A549 (cell line): ENCODE data around the gene TMX3. TPM values are rescaled to one million over a fixed set of nuclear protein-coding genes. Genes with fewer than 3 reads are reported as not detected.

Experiments
- ATAC-seq, 2 experiments: fragments of 200-7000 bp in 1 of 2; fragments of >200 bp in 1 of 2; cut with Nextera tagmentation in 1 of 2; cut with Tn5 transposase in 1 of 2; 3 replicates each; pipeline versions ENCODE4 v1.8.0 to v1.9.1; 2018 to 2020; ENCODE audit warnings: mild to moderate bottlenecking in 1 of 2, moderate library complexity in 1 of 2
- CTCF ChIA-PET: fragments of 300-600 bp; sonication (Branson Sonifier 250); formaldehyde crosslinking; extraction: SDS; loops from one replicate; lab custom pipeline; 2021; ENCODE audit warnings: antibody characterized with exemption, inconsistent platforms; lab: Yijun Ruan, JAX
- POLR2A ChIA-PET: fragments of 350-600 bp; formaldehyde crosslinking; extraction: SDS; loops from one replicate; lab custom pipeline; 2021; ENCODE audit warnings: antibody characterized with exemption, inconsistent platforms; lab: Yijun Ruan, JAX
- DNase-seq, 2 experiments: peaks; one replicate each; pipeline versions ENCODE4 v3.0.0 to v3.0.0-alpha.2; 2011 to 2016; ENCODE audit warnings: low read depth in 1 of 2, low spot score in 1 of 2
- FAIRE-seq: peaks from 2 replicates; lab custom pipeline; 2011; peaks lifted over from hg19 to GRCh38; lab: Jason Lieb, UNC
- H3K27ac ChIP-seq, 2 experiments: fragments of >200 bp; sonication (Bioruptor Twin); formaldehyde crosslinking; 3 replicates each; pipeline ENCODE4 v1.5.1; 2016 to 2017
- H3K4me1 ChIP-seq: fragments of >200 bp; sonication (Bioruptor Twin); formaldehyde crosslinking; 3 replicates; pipeline ENCODE4 v1.6.1; 2016
- H3K4me2 ChIP-seq: fragments of >200 bp; sonication (Bioruptor Twin); formaldehyde crosslinking; 3 replicates; pipeline ENCODE4 v1.6.1; 2016
- H3K4me3 ChIP-seq: fragments of >200 bp; sonication (Bioruptor Twin); formaldehyde crosslinking; 3 replicates; pipeline ENCODE4 v1.5.1; 2016
- H3K9me3 ChIP-seq: fragments of >200 bp; sonication (Bioruptor Twin); formaldehyde crosslinking; 3 replicates; pipeline ENCODE4 v1.6.1; 2016
- ATOH8 ChIP-seq: fragments of 250-450 bp; sonication (Bioruptor Pico); IDR thresholded peaks from 2 replicates; pipeline ENCODE4 v1.5.0; 2020; ENCODE audit warnings: low read depth, mild to moderate bottlenecking, moderate library complexity
- CBX2 ChIP-seq: fragments of 200-600 bp; sonication (generic); IDR thresholded peaks from 2 replicates; pipeline ENCODE4 v1.6.1; 2016; ENCODE audit warnings: low read depth, mild to moderate bottlenecking, borderline replicate concordance
- CEBPB ChIP-seq, 2 experiments: fragments of >200 bp in 1 of 2; sonication (Bioruptor Twin) in 1 of 2; formaldehyde crosslinking in 1 of 2; IDR thresholded peaks; 2 replicates each; pipeline ENCODE4 v1.6.1; 2012 to 2016
- CHD4 ChIP-seq: fragments of 200-600 bp; sonication (generic); IDR thresholded peaks from 2 replicates; pipeline ENCODE4 v1.6.1; 2016; ENCODE audit warnings: antibody characterized with exemption, mild to moderate bottlenecking, borderline replicate concordance
- EHF ChIP-seq: fragments of 250-450 bp; sonication (Bioruptor Pico); IDR thresholded peaks from 2 replicates; pipeline ENCODE4 v1.5.0; 2020; ENCODE audit warnings: mild to moderate bottlenecking
- FOSL2 ChIP-seq, 2 experiments: fragments of 450-650 bp in 1 of 2; fragments of >200 bp in 1 of 2; sonication (Bioruptor Twin) in 1 of 2; formaldehyde crosslinking; IDR thresholded peaks; 2 replicates each; pipeline versions ENCODE4 v1.5.0 to v1.6.1; 2016 to 2020; ENCODE audit warnings: mild to moderate bottlenecking in 1 of 2, moderate library complexity in 1 of 2
- HEYL ChIP-seq: fragments of 250-450 bp; sonication (Bioruptor Pico); IDR thresholded peaks from 2 replicates; pipeline ENCODE4 v1.8.0; 2021; ENCODE audit warnings: mild to moderate bottlenecking, moderate library complexity
- HOXB13 ChIP-seq: fragments of 250-450 bp; sonication (Bioruptor Pico); IDR thresholded peaks from 2 replicates; pipeline ENCODE4 v1.5.0; 2020; ENCODE audit warnings: low read depth, mild to moderate bottlenecking, moderate library complexity
- HOXB5 ChIP-seq: fragments of 250-450 bp; sonication (Bioruptor Pico); IDR thresholded peaks from 2 replicates; pipeline ENCODE4 v1.5.0; 2020; ENCODE audit warnings: mild to moderate bottlenecking, moderate library complexity
- JUN ChIP-seq, 2 experiments: fragments of >200 bp; sonication (Bioruptor Twin); formaldehyde crosslinking; IDR thresholded peaks; 2 replicates in 1 of 2; 3 replicates in 1 of 2; pipeline ENCODE4 v1.6.1; 2016 to 2017
- KDM1A ChIP-seq: fragments of 200-600 bp; sonication (generic); IDR thresholded peaks from 2 replicates; pipeline ENCODE4 v1.6.1; 2016; ENCODE audit warnings: low read depth, mild to moderate bottlenecking
- KDM5A ChIP-seq: fragments of 200-600 bp; sonication (generic); IDR thresholded peaks from 2 replicates; pipeline ENCODE4 v1.6.1; 2016; ENCODE audit warnings: antibody characterized with exemption, mild to moderate bottlenecking
- MAFK ChIP-seq: fragments of 450-650 bp; IDR thresholded peaks from 2 replicates; pipeline ENCODE4 v1.6.1; 2014; ENCODE audit not compliant: partially characterized antibody
- MYC ChIP-seq: IDR thresholded peaks from 2 replicates; pipeline ENCODE4 v1.6.1; 2012; ENCODE audit warnings: mild to moderate bottlenecking, inconsistent platforms, low read length, improper control_type of control experiment, borderline replicate concordance
- NPAS2 ChIP-seq: fragments of 250-450 bp; sonication (Bioruptor Pico); IDR thresholded peaks from 2 replicates; pipeline ENCODE4 v1.8.0; 2022; ENCODE audit warnings: mild to moderate bottlenecking, moderate library complexity, borderline replicate concordance
- POLR2A ChIP-seq: IDR thresholded peaks from 2 replicates; pipeline ENCODE4 v1.6.1; 2012; ENCODE audit warnings: mild to moderate bottlenecking, low read length
- RARB ChIP-seq: fragments of 250-450 bp; sonication (Bioruptor Pico); IDR thresholded peaks from 2 replicates; pipeline ENCODE4 v1.8.0; 2021; ENCODE audit warnings: mild to moderate bottlenecking, moderate library complexity
- REST ChIP-seq: fragments of 200-600 bp; sonication (generic); IDR thresholded peaks from 2 replicates; pipeline ENCODE4 v1.6.1; 2016; ENCODE audit warnings: antibody characterized with exemption, mild to moderate bottlenecking, moderate library complexity
- SMC3 ChIP-seq: fragments of >200 bp; sonication (Bioruptor Twin); formaldehyde crosslinking; IDR thresholded peaks from 3 replicates; pipeline ENCODE4 v1.6.1; 2018; ENCODE audit warnings: inconsistent platforms
- SREBF2 ChIP-seq: fragments of 450-650 bp; IDR thresholded peaks from 2 replicates; pipeline ENCODE4 v1.6.1; 2014; ENCODE audit warnings: mild to moderate bottlenecking, moderate library complexity
- TFCP2L1 ChIP-seq: fragments of 250-450 bp; sonication (Bioruptor Pico); IDR thresholded peaks from 2 replicates; pipeline ENCODE4 v1.5.0; 2021; ENCODE audit warnings: mild to moderate bottlenecking
- TP53 ChIP-seq: fragments of 250-450 bp; sonication (Bioruptor Pico); IDR thresholded peaks from 2 replicates; pipeline ENCODE4 v1.5.0; 2021; ENCODE audit warnings: mild to moderate bottlenecking, moderate library complexity
- ZC3H11A ChIP-seq: fragments of 450-650 bp; IDR thresholded peaks from 2 replicates; pipeline ENCODE4 v1.6.1; 2014; ENCODE audit warnings: antibody characterized with exemption, mild to moderate bottlenecking
- ZFP36 ChIP-seq: fragments of 450-650 bp; IDR thresholded peaks from 2 replicates; pipeline ENCODE4 v1.6.1; 2014; ENCODE audit warnings: borderline replicate concordance; ENCODE audit not compliant: partially characterized antibody
- WGBS: methylation state at CpG from one replicate; pipeline ENCODE4 v1.1.6; 2017; ENCODE audit errors: missing lambda C conversion rate; 5-methylcytosine and 5-hydroxymethylcytosine counted together
- polyA plus RNA-seq, 4 experiments: library from polyadenylated mRNA; depleted of rRNA in 3 of 4; stranded (reverse); fragments of >200 nt; fragmentation: RNase III in 1 of 4; extraction: RNeasy Plus Mini Kit Qiagen cat#74134 plus additional on column Dnase treatment in 1 of 4; gene quantifications; 2 replicates in 3 of 4; 3 replicates in 1 of 4; pipeline ENCODE4 v1.2.3, GENCODE V29; 2011 to 2017
- TF ChIP-seq, protein P1 (sequence below): fragments of 250-450 bp; sonication (Bioruptor Pico); IDR thresholded peaks from 2 replicates; pipeline ENCODE4 v1.5.0; 2021; ENCODE audit warnings: mild to moderate bottlenecking, moderate library complexity, borderline replicate concordance

TMX3 gene
- polyA plus RNA-seq, 2 of the 4 experiments (the other 2 are of a cell fraction): 29.6 to 49.8 TPM

DNA sequence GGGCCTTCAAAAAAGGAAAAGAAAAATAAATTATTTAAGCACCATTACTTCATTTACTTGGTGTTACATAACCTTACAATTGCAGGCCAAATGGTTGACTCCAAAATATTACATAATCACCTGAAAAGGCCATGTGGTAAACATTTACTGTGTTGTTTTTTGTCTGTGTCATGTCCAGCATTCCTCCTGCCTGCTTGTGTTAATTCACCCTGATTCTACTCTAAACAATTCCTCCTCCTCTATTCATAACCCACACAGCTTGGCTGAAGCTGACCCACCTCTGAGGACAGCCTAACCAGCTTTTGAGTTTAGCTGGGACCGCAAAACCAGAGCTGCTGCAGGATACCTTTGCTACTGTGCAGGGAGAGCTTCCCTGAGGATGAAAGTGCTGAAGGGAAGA is 35.4 kb downstream of the TMX3 start:
- DNase-seq: no peak
- ATAC-seq: no peak
- POLR2A ChIA-PET: no interaction called here
- no peak for FAIRE-seq
- no peaks in the 10 kb centered on the region for H3K4me1 ChIP-seq
- H3K4me3 ChIP-seq: no peak overlapping the region
- WGBS: 100% methylated on average over 1 of the region's 1 CpG
- H3K9me3 ChIP-seq: no peaks in the 10 kb centered on the region
- H3K4me2 ChIP-seq: no peak overlapping the region
- H3K27ac ChIP-seq: no peak overlapping the region
- CTCF ChIA-PET: no interaction called here
- TF ChIP-seq SREBF2: no peak
- TF ChIP-seq ZC3H11A: no peak
- no peak for TF ChIP-seq FOSL2 (IDR thresholded peaks at IDR 0.05)
- TF ChIP-seq FOSL2 (CRISPR knock-in tag; IDR thresholded peaks at IDR 0.05): no peak
- no peak for TF ChIP-seq ZFP36
- TF ChIP-seq NPAS2: no peak
- no peak for TF ChIP-seq EHF (CRISPR knock-in tag)
- TF ChIP-seq CBX2: no peak
- TF ChIP-seq RARB (CRISPR knock-in tag): no peak
- no peak for TF ChIP-seq CEBPB (IDR thresholded peaks at IDR 0.05)
- TF ChIP-seq SMC3: no peak
- no peak for TF ChIP-seq HOXB5 (CRISPR knock-in tag)
- no peak for TF ChIP-seq CHD4
- TF ChIP-seq MYC: no peak
- no peak for TF ChIP-seq HOXB13 (CRISPR knock-in tag)
- TF ChIP-seq KDM5A: no peak
- no peak for TF ChIP-seq TFCP2L1 (CRISPR knock-in tag)

DNA sequence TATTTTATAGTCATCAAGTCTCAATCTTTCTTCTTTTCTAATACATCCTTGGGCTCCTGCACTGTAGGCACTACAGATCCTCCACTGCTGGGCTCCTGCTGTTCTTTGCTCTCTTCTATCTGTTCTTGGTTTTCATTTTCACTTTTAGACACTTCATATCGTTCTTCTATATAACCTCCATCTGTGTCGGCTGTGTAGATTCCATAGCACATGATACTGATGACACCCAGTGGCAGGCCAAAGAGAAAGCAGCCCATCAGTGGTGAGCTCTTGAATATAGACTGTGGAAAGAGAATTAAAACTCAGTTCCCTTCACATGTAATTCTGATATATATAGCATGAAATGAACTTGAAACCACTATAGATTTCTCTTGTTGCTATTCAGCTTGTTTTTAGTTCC is 38.0 kb downstream of the TMX3 start:
- ATAC-seq: no peak
- ChIA-PET POLR2A (no interaction called here), CTCF (interaction anchor here (1.3 kb wide), 1 partner anchor 1161 kb away, joined by 3 read pairs; no protein-coding TSS in a partner anchor)
- no peak for FAIRE-seq
- H3K4me3 ChIP-seq: no peak overlapping the region
- DNase-seq: no peak
- no peak overlapping the region for H3K4me2 ChIP-seq
- H3K4me1 ChIP-seq: no peaks in the 10 kb centered on the region
- no peak for TF ChIP-seq CEBPB (IDR thresholded peaks at IDR 0.05)
- no peak for TF ChIP-seq MAFK
- no peak for TF ChIP-seq TFCP2L1 (CRISPR knock-in tag)
- TF ChIP-seq JUN (IDR thresholded peaks at IDR 0.05): no peak
- no peak for TF ChIP-seq EHF (CRISPR knock-in tag)
- no peak for TF ChIP-seq ZC3H11A
- TF ChIP-seq HEYL (CRISPR knock-in tag): no peak
- no peak for TF ChIP-seq HOXB5 (CRISPR knock-in tag)
- no peak for TF ChIP-seq TP53 (CRISPR knock-in tag)
- no peak for TF ChIP-seq POLR2A
- no peak for TF ChIP-seq HOXB13 (CRISPR knock-in tag)
- TF ChIP-seq, protein P1, sequence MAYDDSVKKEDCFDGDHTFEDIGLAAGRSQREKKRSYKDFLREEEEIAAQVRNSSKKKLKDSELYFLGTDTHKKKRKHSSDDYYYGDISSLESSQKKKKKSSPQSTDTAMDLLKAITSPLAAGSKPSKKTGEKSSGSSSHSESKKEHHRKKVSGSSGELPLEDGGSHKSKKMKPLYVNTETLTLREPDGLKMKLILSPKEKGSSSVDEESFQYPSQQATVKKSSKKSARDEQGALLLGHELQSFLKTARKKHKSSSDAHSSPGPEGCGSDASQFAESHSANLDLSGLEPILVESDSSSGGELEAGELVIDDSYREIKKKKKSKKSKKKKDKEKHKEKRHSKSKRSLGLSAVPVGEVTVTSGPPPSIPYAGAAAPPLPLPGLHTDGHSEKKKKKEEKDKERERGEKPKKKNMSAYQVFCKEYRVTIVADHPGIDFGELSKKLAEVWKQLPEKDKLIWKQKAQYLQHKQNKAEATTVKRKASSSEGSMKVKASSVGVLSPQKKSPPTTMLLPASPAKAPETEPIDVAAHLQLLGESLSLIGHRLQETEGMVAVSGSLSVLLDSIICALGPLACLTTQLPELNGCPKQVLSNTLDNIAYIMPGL (CRISPR knock-in tag): no peak
- TF ChIP-seq SMC3: no peak
- TF ChIP-seq ATOH8 (CRISPR knock-in tag): no peak
- no peak for TF ChIP-seq KDM1A
- no peak for TF ChIP-seq REST
- 94% methylated on average over 2 of the region's 2 CpGs for WGBS
- H3K9me3 ChIP-seq: no peaks in the 10 kb centered on the region
- no peak overlapping the region for H3K27ac ChIP-seq
